Mesendoderm (in vitro differentiated cells): ENCODE results near the gene ZNF622. TPM values are rescaled to one million over a fixed set of nuclear protein-coding genes. Genes with fewer than 3 reads are reported as not detected.

Experiments
- DNase-seq: peaks from one replicate; pipeline ENCODE4 v3.0.0; 2013
- H2AK5ac ChIP-seq: 2 replicates; pipeline ENCODE4 v1.6.1; 2013; ENCODE audit warnings: low read length, inconsistent platforms
- H2BK120ac ChIP-seq: 2 replicates; pipeline ENCODE4 v1.6.1; 2013; ENCODE audit warnings: low read depth, mild to moderate bottlenecking, low read length, moderate library complexity, mixed read lengths
- H2BK15ac ChIP-seq: replicated peaks from 2 replicates; pipeline ENCODE4 v1.6.1; 2013; ENCODE audit warnings: low read depth, mild to moderate bottlenecking, moderate library complexity
- H2BK5ac ChIP-seq: 2 replicates; pipeline ENCODE4 v1.6.1; 2013; ENCODE audit warnings: low read length, inconsistent platforms
- H3K18ac ChIP-seq: 2 replicates; pipeline ENCODE4 v1.6.1; 2013; ENCODE audit warnings: mild to moderate bottlenecking, low read length, mixed read lengths
- H3K23ac ChIP-seq: one replicate; pipeline ENCODE4 v1.6.1; 2013; ENCODE audit warnings: low read length
- H3K27ac ChIP-seq: 2 replicates; pipeline ENCODE4 v1.5.1; 2013; ENCODE audit warnings: low read depth, mild to moderate bottlenecking, inconsistent platforms, low read length, moderate library complexity
- H3K27me3 ChIP-seq: 2 replicates; pipeline ENCODE4 v1.6.1; 2013; ENCODE audit warnings: low read length, control low read depth, mild to moderate bottlenecking, inconsistent platforms; ENCODE audit not compliant: insufficient read depth, poor library complexity
- H3K36me3 ChIP-seq: 2 replicates; pipeline ENCODE4 v1.6.1; 2013; ENCODE audit warnings: low read length, inconsistent platforms; ENCODE audit not compliant: control insufficient read depth, insufficient read depth
- H3K4ac ChIP-seq: one replicate; pipeline ENCODE4 v1.6.1; 2013; ENCODE audit warnings: low read depth, mild to moderate bottlenecking, low read length, moderate library complexity
- H3K4me1 ChIP-seq: 2 replicates; pipeline ENCODE4 v1.6.1; 2013; ENCODE audit warnings: low read depth, low read length, inconsistent platforms; ENCODE audit not compliant: control insufficient read depth
- H3K4me2 ChIP-seq: 2 replicates; pipeline ENCODE4 v1.6.1; 2013; ENCODE audit warnings: low read length
- H3K4me3 ChIP-seq: 2 replicates; pipeline ENCODE4 v1.5.1; 2013; ENCODE audit warnings: mild to moderate bottlenecking, low read length
- H3K56ac ChIP-seq: one replicate; pipeline ENCODE4 v1.6.1; 2013; ENCODE audit warnings: low read length
- H3K79me1 ChIP-seq: 2 replicates; pipeline ENCODE4 v1.6.1; 2013; ENCODE audit warnings: low read length, inconsistent platforms
- H3K79me2 ChIP-seq: 2 replicates; pipeline ENCODE4 v1.6.1; 2013; ENCODE audit warnings: mild to moderate bottlenecking, low read length; ENCODE audit not compliant: control insufficient read depth, insufficient read depth
- H3K9ac ChIP-seq: 2 replicates; pipeline ENCODE4 v1.6.1; 2013; ENCODE audit warnings: low read length, inconsistent platforms
- H4K5ac ChIP-seq: one replicate; pipeline ENCODE4 v1.6.1; 2013; ENCODE audit warnings: low read length
- H4K8ac ChIP-seq: one replicate; pipeline ENCODE4 v1.6.1; 2013; ENCODE audit warnings: low read depth, mild to moderate bottlenecking, control low read depth, low read length, moderate library complexity
- WGBS: extraction: QIAGEN DNeasy Blood & Tissue Kit; methylation state at CpG from one replicate; pipeline ENCODE4 v1.1.7; 2013; ENCODE audit warnings: low lambda C conversion rate, missing lambda C conversion rate; ENCODE audit not compliant: insufficient coverage; ENCODE audit errors: extremely low coverage; 5-methylcytosine and 5-hydroxymethylcytosine counted together
- polyA plus RNA-seq, 2 experiments: library from polyadenylated mRNA; stranded (reverse); fragments of 200-250 nt; gene quantifications; one replicate each; pipeline ENCODE4 v1.2.3, GENCODE V29; 2013

The ZNF622 gene
- 45.3 TPM for polyA plus RNA-seq (2013, experiment 1 of 2)
- polyA plus RNA-seq (2013, experiment 2 of 2): 47.1 TPM

- Histone ChIP-seq H3K9ac (peak within 1 kb of the TSS; percentile 86), H4K5ac (no peak within 1 kb of the TSS), H3K23ac (peak within 1 kb of the TSS; percentile 74), H3K27me3 (no peaks in the 10 kb centered on the region), H3K4me1 (no peaks in the 10 kb centered on the region), H3K4ac (no peak within 1 kb of the TSS), H3K79me2 (peaks cover 22% of the 10 kb centered on the region), H3K27ac (no peak within 1 kb of the TSS), H3K4me2 (peak within 1 kb of the TSS; percentile 74), H2AK5ac (no peak within 1 kb of the TSS), H3K79me1 (peaks cover 19% of the 10 kb centered on the region), H3K56ac (peak within 1 kb of the TSS; percentile 94), H3K36me3 (peaks cover 2% of the 10 kb centered on the region), H2BK15ac (no peak within 1 kb of the TSS), H2BK5ac (no peak within 1 kb of the TSS), H3K4me3 (peak within 1 kb of the TSS; percentile 73), H4K8ac (no peak within 1 kb of the TSS), H2BK120ac (no peak within 1 kb of the TSS), H3K18ac (peak within 1 kb of the TSS; percentile 9)
- DNase-seq: peak; percentile 96
- WGBS: no CpG with 5 or more reads among the region's 75 CpGs
Observed at GRCh38 chr5:16465544-16466432, at the start of gene ZNF622. ZNF622 (minus strand) TSS chr5:16465800; CDS start chr5:16465665, 135 bp downstream.

GRCh38 chr5:16510098-16510497 is 44.5 kb upstream of the ZNF622 start:
- H2BK5ac ChIP-seq: no peak overlapping the region

GRCh38 chr5:16508730-16509531 is 43.3 kb upstream of the ZNF622 start:
- Histone ChIP-seq H4K8ac (no peak overlapping the region), H3K36me3 (no peaks in the 10 kb centered on the region), H2BK5ac (no peak overlapping the region), H3K9ac (no peak overlapping the region), H3K56ac (no peak overlapping the region), H3K79me1 (no peaks in the 10 kb centered on the region), H4K5ac (no peak overlapping the region), H2BK15ac (no peak overlapping the region), H3K4me2 (no peak overlapping the region), H3K23ac (no peak overlapping the region), H3K4ac (no peak overlapping the region), H3K18ac (no peak overlapping the region), H3K27ac (no peak overlapping the region), H3K4me3 (no peak overlapping the region), H2AK5ac (no peak overlapping the region), H3K79me2 (no peaks in the 10 kb centered on the region), H3K4me1 (no peaks in the 10 kb centered on the region), H3K27me3 (no peaks in the 10 kb centered on the region), H2BK120ac (no peak overlapping the region)
- peak; percentile 86 for DNase-seq
- no CpG with 5 or more reads among the region's 15 CpGs for WGBS

More at GRCh38 chr5:16510098-16510497, 44.5 kb upstream of the ZNF622 start:
- no peak overlapping the region for H3K56ac ChIP-seq
- H3K18ac ChIP-seq: no peak overlapping the region
- no peak overlapping the region for H3K4ac ChIP-seq
- no peaks in the 10 kb centered on the region for H3K27me3 ChIP-seq
- no peaks in the 10 kb centered on the region for H3K79me2 ChIP-seq
- H3K4me1 ChIP-seq: no peaks in the 10 kb centered on the region
- DNase-seq: no peak
- no peak overlapping the region for H2BK15ac ChIP-seq
- H4K5ac ChIP-seq: no peak overlapping the region
- no peak overlapping the region for H3K23ac ChIP-seq
- no CpG with 5 or more reads among the region's 3 CpGs for WGBS
- no peak overlapping the region for H3K4me3 ChIP-seq
- H2BK120ac ChIP-seq: no peak overlapping the region
- no peak overlapping the region for H3K9ac ChIP-seq
- H4K8ac ChIP-seq: no peak overlapping the region
- no peaks in the 10 kb centered on the region for H3K79me1 ChIP-seq
- H2AK5ac ChIP-seq: no peak overlapping the region
- H3K36me3 ChIP-seq: no peaks in the 10 kb centered on the region
- H3K4me2 ChIP-seq: no peak overlapping the region
- H3K27ac ChIP-seq: no peak overlapping the region

GRCh38 chr5:16507716-16508115 is 42.1 kb upstream of the ZNF622 start:
- H3K23ac ChIP-seq: no peak overlapping the region
- no peak for DNase-seq
- no peak overlapping the region for H3K9ac ChIP-seq
- H2BK15ac ChIP-seq: no peak overlapping the region
- no peak overlapping the region for H3K18ac ChIP-seq
- H3K79me1 ChIP-seq: no peaks in the 10 kb centered on the region
- H2BK5ac ChIP-seq: no peak overlapping the region
- no peaks in the 10 kb centered on the region for H3K36me3 ChIP-seq
- no peak overlapping the region for H4K5ac ChIP-seq
- no peaks in the 10 kb centered on the region for H3K79me2 ChIP-seq
- no peak overlapping the region for H3K4ac ChIP-seq
- H4K8ac ChIP-seq: no peak overlapping the region
- no peak overlapping the region for H3K4me3 ChIP-seq
- no peaks in the 10 kb centered on the region for H3K27me3 ChIP-seq
- H3K4me1 ChIP-seq: no peaks in the 10 kb centered on the region
- no peak overlapping the region for H3K27ac ChIP-seq
- no peak overlapping the region for H3K56ac ChIP-seq
- H3K4me2 ChIP-seq: no peak overlapping the region
- H2AK5ac ChIP-seq: no peak overlapping the region
- no peak overlapping the region for H2BK120ac ChIP-seq

- H3K9ac ChIP-seq: no peak overlapping the region
- no peak overlapping the region for H3K4me2 ChIP-seq
- H3K79me2 ChIP-seq: no peaks in the 10 kb centered on the region
- no peak overlapping the region for H3K56ac ChIP-seq
- H3K4me3 ChIP-seq: no peak overlapping the region
- H4K5ac ChIP-seq: no peak overlapping the region
- H3K79me1 ChIP-seq: no peaks in the 10 kb centered on the region
- H3K36me3 ChIP-seq: no peaks in the 10 kb centered on the region
- no peaks in the 10 kb centered on the region for H3K4me1 ChIP-seq
- H2AK5ac ChIP-seq: no peak overlapping the region
- no peak overlapping the region for H2BK15ac ChIP-seq
- no peak for DNase-seq
- no peak overlapping the region for H3K18ac ChIP-seq
- no peak overlapping the region for H2BK120ac ChIP-seq
- WGBS: no CpG with 5 or more reads among the region's 6 CpGs
- H4K8ac ChIP-seq: no peak overlapping the region
- no peaks in the 10 kb centered on the region for H3K27me3 ChIP-seq
- no peak overlapping the region for H3K27ac ChIP-seq
- H3K23ac ChIP-seq: no peak overlapping the region
- H3K4ac ChIP-seq: no peak overlapping the region
- H2BK5ac ChIP-seq: no peak overlapping the region
Observed at GRCh38 chr5:16505904-16506303, 40.3 kb upstream of the ZNF622 start.
